NOMO-1 treated with dmso at 0.1 percent for 144 hours (cell line): ENCODE results near the gene KRTAP10-8.
"Not testable (repeated sequence)": the region's sequence is repeated elsewhere in the genome, so short reads cannot be mapped to it uniquely, and the experiment has no call there.

Source experiments
- DNase-seq: peaks from one replicate; lab custom pipeline; 2025; ENCODE audit not compliant: unreplicated experiment; lab: John Stamatoyannopoulos, UW

KRTAP10-8 gene

GRCh38 chr21:44643741-44644310 is 31.9 kb downstream of the KRTAP10-8 start:
- no peak for DNase-seq

- no peak for DNase-seq
These were observed 33.0 kb downstream of the KRTAP10-8 start for GRCh38 chr21:44644878-44645277.

GRCh38 chr21:44646366-44647221 is 34.7 kb downstream of the KRTAP10-8 start, which contains the start of gene KRTAP10-11:
KRTAP10-11 (plus strand) TSS chr21:44646414; CDS start chr21:44646459, 45 bp downstream.
- not testable (repeated sequence) for DNase-seq

DNA sequence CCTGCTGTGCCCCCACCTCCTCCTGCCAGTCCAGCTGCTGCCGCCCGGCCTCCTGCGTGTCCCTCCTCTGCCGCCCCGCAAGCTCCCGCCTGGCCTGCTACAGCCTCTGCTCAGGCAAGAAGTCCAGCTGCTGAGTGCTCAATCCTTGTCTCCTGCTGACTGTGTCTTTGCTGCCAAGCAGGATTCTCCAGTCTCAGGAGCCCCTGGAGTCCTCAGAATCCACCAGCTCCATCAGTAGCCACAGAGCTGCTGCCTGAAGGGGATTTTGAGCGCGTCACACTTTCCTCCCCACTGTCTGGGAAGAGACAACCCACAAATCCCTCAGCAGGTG is 35.3 kb downstream of the KRTAP10-8 start:
- DNase-seq = no peak

DNA sequence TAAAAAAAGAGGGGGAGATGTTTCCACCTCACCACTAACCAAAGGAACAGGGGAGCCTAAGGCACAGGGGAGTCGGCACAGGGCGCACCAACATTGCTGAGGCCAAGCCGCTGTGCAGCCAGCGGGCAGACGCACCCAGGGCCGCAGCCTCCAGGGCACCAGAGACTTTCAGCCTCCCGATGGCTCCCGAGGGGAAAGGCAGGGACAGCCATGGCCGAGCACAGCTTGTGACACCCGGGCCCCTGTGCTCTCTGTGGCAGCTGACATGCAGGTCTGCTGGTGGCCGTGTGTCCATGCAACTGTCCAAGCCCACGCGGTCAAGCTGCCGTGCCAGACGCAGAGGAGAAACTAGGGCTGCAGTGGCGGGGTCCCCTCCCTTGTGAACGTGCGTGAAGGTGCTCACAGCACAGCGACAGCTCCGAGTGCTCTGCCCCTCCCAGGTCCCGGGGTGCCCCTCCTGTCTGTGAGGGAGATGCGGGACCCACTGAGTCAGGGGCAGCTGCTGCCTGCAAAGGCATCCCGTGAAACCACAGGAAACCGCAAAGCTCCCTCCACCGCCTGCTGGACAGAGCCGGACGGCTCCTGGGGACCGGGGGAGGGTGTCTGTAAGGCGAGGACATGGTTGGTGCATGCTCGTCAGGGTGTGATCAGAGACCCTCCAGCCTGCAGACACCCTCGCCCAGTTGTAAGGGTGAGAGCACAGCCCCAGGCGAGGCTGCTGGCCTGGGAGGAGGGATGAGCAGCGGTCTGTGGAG is 36.9 kb downstream of the KRTAP10-8 start:
- DNase-seq = no peak

DNA sequence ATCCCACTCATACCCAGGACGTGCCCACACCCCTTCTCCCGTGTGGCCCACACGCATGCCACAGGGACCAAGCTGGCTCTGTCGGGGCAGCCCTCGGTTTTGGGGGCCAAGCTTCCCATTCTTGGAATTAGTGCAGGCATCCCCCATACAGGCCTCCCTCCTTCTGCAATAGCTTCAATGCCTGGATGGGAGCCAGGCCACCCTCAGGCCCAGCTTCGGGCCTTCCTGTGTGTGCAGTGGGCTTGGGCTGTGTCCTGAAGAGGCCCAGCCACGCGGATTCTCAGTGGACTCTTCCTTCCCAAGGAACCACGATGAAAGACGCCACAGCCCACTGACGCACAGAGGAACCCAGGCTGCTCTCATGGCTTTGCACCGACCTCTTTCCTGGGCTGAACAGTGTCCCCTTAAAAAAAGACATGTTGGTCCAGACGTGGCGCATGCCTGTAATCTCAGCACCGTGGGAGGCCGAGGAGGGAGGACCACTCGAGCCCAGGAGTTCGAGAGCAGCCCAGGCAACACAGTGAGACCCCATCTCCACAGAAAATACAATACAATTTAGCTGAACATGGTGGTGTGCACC is 37.7 kb downstream of the KRTAP10-8 start:
- DNase-seq = no peak

DNA sequence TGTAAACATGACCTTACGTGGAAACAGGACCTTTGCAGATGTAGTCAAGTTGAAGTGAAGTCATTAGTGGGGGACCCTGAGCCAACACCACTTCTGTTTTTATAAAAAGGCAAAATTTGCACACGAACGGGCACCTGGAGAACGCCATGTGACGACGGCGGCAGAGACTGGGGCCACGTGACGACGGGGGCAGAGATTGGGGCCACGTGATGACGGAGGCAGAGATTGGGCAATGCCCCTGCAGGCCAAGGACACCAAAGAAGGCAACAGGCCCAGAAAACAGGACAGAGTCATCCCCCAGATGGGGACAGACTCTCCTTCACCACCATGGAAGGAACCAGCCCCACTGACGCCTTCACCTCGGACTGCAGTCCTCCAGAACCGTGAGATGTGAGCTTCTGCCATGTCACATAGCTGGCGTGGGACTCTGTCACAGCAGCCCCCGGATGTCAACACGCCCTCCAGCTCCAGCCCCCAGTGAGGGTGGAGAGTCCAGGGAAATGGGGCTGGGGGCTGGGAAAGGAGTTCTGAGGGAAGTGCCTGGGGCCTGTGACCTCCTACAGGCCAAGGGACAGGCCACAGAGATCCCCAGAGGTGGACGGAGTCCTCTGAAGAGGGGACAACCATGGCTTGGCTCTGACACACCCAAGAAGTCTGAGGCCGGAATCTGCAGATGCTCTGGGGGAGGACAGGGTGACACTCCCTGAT is 38.5 kb downstream of the KRTAP10-8 start:
- no peak for DNase-seq

GRCh38 chr21:44650973-44651675 is 39.2 kb downstream of the KRTAP10-8 start:
- DNase-seq = no peak

DNA sequence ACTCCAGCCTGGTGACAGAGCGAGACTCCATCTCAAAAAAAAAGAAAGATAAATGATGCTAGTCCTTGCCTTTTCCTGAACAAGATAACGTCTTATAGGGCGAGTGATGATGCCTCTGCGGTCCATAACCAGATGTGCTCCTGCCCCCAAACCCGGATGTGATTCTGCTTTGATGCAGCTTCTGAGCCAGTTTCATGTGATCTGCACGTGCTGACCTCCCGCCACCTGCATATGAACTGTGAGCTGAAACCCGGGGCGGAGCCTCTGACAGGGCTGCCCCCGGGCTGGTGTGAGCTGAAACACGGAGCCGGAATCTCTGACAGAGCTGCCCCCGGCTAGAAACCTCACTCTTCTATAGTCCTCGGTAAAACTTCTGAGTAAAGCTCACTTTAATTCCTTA is 41.2 kb downstream of the KRTAP10-8 start:
- DNase-seq = no peak

DNA sequence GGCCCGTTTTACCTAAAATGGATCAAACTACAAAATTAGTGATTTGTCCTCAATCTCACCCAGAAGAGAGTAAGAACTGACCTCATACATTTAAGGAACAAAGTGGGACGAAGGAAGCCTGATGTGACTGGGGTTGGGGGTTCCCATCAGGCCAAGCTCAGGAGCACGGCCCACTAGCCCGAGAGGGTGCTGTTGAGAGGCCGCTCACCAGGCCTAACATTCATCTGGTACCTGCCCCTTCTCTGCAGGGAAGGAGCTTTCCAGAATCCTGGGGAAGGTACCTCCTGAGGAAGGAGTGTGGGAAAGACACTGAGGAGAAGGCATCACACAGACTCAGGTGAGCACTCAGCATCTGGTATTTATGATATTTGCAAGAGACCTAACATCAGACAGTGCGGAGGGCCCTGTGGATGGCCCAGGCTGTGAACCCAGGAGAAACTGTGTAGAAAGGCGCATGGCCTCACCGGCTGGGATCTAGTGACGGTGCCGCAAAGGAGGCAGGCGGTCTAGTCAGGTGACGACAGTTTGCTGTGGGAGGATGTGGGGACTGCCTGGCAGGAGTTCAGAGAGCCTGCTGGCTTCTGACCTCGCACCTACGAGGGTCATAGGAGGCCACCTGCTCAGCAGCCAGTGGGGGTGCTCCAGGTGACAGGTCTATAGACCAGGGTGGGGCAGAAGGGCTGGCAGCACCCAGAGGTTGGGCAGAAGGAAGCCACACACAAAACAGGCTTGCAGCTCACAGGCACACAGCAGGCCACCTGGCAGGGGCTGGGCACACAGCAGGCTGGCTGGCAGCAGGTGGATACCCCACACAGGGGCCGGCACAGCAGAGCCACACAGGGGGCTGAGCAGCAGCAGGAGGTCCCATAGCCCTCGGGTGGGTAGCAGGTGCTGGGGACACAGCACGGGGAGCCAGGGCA is 42.0 kb downstream of the KRTAP10-8 start:
- DNase-seq = no peak

- no peak for DNase-seq
These were observed 42.8 kb downstream of the KRTAP10-8 start, which contains the start of gene KRTAP12-4 for GRCh38 chr21:44654576-44655175. KRTAP12-4 (minus strand) TSS chr21:44654659; CDS start chr21:44654614, 45 bp downstream.

DNA sequence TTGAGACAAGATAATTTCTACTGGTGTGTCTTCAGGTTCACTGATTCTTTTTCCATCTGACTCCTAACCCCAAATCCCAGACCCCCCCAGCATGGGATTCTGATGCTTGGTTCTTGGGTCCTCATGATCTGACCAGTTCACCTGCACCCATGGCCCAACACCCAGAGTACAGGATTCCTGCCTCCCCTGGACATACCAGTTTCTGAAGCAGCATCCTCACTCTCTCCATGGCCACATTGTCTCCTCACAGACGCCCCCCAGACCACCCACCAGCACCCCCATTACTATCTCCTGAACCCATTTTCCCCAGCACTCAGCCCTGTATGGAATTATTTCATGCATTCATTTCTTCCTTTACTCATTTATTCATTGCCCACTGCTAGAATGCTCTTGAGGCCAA is 45.0 kb downstream of the KRTAP10-8 start:
- DNase-seq = no peak

DNA sequence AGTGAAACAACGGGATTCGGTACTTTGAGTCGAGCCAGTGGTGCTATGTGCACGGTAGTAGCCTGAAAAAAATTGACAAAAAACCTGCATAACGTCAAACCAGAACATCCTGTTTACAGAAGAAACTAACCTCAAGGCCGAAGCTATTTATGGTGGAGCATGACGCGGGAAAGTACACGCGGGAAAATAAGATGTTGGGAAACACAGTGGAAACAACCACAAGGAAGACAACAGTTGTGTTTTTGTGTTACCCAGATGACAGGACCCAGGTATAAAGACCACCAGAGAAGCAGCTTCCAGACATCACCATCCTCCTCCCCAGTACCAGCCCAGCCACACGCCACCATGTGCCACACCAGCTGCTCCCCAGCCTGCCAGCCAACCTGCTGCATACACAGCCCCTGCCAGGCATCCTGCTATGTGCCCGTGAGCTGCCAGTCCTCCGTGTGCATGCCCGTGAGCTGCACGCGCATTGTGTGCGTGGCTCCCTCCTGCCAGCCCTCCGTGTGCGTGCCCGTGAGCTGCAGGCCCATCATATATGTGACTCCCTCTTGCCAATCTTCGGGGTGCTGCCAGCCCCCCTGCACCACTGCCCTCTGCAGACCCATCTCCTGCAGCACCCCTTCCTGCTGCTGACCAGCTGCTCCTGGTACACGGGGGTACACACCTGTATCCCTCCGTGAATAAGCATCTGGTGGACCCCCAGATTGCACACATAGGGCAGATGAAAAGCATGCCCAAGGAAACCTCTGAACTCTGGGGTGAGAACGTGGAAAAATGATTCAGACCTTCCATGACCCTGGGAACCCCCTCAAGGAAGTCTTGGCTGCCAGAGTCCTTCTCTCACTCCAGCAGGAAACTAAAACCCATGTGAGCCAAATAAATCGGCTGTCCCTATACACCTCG is 46.0 kb downstream of the KRTAP10-8 start, which contains the start of gene KRTAP12-3:
Gene KRTAP12-3 (plus strand): TSS at position 298 of the 906 bp plus-strand sequence. CDS start 48 bp downstream, at position 346.
- DNase-seq = no peak

DNA sequence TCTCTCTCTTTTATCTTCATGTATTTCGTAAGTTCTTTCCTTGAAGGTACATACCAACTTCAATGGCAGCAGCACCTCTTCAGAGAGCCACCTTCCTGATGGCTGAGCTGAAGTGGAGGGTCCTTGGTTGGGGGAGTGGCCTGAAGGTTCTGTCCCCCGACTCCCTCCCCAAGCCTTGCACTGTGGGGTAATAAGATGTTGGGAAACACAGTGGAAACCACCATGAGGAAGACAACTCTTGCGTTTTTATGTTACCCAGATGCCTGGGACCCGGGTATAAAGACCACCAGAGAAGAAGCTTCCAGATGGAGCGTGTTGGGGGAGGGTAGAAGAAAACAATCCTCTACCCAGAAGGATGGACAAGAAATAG is 46.6 kb downstream of the KRTAP10-8 start:
- DNase-seq = no peak

GRCh38 chr21:44658913-44659595 is 47.2 kb downstream of the KRTAP10-8 start:
- no peak for DNase-seq

DNA sequence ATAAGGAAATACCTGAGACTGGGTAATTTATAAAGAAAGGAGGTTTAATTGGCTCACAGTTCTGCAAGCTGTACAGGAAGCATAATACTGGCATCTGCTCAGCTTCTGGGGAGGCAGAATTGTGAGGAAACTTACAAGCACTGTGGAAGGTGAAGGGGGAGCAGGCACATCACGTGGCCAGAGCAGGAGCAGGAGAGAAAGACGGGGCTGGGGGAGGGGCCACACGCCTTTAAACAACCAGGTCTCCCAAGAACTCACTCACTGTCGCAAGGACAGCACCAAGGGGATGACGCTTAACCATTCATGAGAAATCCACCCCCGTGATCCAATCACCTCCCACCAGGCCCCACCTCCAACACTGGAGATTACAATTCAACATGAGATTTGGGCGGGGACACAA is 49.7 kb downstream of the KRTAP10-8 start:
- DNase-seq = not testable (repeated sequence)
